ENCODE data around the gene TRIP13.

The TRIP13 gene

DNA sequence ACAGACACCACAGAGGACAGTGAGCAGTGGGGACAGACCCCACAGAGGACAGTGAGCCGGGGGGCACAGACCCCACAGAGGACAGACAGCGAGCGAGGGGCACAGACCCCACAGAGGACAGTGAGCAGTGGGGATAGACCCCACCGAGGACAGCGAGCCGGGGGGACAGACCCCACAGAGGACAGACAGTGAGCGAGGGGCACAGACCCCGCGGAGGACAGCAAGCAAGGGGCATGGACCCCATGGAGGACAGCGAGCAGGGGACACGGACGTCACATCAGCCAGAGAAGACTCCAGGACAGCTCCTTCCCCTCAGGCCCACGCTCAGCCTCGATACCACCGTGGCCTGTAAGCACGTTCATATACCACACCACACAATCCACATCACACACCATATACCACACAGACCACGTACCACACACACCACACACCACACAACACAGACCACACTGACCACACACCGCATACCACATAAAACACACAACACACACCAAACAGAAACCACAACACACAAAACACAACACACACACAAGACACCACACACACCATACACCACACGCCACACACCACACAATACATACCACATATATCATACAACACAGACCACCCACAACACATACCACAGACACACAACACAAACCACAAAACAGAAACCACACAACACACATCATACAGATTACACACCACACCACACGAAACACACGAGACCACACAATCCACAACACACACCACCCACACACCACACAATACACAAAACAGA is 36.7 kb upstream of the TRIP13 start:
- no peak for DNase-seq

DNA sequence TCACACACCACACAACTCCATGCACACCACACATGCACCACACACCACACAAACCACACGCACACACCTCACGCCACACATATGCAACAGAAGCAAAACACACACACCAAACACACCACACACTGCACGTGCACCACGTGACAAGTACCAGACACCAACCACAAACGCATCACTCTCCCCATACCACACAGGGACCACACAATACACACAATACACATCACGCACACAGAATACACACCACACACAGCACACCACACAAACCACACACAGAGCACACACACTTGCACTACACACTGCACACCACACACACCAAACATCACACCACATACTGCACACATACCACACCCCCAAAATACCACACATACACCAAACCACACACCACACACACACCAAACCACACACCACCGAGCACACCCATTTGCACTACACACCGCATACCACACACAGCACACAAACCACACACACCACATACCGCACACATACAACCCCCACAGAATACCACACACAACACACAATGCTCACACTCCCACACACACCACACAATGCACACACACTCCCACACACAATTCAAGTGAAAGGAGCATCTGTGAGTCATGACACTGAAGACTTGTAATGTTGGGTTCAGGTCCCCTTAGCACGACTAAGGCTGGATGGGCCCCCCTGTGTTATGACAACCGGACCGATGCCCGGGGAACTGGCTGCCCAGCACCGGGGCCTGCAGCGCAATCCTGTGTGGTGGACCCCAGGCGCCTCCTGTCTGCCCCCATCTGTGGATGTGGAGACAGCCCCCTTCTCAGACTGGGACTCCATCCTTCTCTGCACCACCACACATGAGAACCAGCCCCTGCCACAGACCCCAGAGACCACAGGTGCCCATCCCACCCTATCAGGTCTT is 35.9 kb upstream of the TRIP13 start:
- no peak for DNase-seq

DNA sequence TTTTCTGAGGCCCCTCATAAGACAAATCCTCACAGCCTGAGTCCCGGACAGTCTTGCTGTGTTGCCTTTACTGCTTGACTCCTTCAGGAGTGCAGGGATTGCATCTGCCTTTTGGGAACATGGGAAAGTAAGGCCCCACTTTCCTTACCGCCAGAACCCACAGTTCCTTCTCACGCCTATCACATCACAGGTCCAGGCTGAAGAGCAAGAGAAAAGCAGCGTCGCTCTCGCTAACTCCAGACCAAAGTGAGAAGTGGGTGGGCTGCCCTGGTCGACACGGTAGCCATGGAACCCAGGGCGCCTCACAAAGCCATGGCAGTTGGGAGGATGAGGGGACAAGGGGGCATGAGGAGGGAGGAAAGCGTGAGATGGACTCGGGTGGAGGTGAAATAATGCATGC is 34.0 kb upstream of the TRIP13 start:
- no peak for DNase-seq

DNA sequence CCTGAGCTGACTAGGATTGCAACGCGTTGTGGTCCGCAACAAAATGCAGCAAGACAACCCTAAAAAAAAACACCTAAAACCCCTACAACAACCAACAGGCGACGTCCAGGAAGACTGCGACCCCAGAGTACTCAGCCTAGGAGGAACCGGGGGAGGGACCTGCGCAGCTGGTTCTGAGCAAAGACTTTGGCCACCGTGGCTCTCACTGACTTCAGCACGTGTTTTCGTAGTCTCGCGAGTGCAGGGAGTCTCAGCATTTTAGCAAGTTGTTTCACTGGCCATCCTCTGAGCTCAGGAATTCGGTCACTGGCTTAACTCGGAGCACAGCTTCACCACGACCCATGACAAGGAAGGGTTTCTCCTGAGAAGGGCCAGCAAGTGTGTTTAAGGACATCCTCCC is 33.3 kb upstream of the TRIP13 start:
- DNase-seq = no peak

DNA sequence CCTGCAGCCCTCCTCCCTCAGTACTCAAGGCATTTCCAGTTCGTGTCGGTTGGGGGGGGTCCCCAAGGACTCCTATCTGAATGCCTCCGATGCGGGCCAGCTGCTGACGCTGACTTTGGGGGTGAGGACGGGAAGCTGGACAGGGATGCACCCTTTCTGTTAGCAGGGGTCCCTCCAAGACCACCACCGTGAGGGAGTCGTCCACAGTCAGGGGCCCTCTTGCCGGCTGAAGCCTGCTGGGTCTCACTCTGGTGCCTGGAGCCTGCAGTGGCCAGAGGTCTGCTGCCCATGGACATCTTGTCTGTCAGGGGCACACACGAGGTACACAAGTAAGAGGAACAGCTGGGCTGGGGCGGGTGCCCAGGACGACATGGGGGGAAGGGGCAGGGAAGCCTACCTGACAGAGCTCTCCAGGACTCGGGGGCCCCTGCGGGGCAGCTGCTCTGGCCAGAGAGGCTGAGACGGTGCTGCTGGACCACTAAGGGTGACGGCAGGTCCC is 32.8 kb upstream of the TRIP13 start:
- no peak for DNase-seq

DNA sequence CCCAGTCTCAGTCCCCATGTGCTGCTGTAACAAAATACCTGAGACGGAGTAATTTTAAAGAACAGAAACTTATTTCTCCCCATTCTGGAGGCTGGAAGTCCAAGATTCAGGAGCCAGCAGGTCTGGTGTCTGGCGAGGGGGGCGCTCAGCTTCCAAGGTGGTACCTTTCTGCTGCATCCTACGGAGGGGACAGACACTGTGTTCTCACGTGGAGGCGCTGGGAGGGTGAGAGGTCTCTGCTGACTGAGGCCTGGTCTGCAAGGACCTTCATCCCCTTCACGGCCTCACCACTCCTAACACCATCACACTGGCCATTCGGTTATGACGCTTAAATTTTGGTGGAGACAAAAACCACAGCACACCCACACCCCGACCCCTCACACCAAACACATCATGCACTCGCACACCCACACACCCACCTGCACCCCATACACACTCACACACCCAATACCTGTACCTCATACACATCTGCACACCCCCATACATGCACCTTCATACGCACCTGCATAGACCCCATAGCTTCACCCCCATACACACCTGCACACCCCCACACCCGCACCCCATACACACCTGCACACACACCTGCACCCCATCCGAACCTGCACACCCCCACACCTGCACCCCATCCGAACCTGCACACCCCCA is 32.1 kb upstream of the TRIP13 start:
- DNase-seq = no peak

DNA sequence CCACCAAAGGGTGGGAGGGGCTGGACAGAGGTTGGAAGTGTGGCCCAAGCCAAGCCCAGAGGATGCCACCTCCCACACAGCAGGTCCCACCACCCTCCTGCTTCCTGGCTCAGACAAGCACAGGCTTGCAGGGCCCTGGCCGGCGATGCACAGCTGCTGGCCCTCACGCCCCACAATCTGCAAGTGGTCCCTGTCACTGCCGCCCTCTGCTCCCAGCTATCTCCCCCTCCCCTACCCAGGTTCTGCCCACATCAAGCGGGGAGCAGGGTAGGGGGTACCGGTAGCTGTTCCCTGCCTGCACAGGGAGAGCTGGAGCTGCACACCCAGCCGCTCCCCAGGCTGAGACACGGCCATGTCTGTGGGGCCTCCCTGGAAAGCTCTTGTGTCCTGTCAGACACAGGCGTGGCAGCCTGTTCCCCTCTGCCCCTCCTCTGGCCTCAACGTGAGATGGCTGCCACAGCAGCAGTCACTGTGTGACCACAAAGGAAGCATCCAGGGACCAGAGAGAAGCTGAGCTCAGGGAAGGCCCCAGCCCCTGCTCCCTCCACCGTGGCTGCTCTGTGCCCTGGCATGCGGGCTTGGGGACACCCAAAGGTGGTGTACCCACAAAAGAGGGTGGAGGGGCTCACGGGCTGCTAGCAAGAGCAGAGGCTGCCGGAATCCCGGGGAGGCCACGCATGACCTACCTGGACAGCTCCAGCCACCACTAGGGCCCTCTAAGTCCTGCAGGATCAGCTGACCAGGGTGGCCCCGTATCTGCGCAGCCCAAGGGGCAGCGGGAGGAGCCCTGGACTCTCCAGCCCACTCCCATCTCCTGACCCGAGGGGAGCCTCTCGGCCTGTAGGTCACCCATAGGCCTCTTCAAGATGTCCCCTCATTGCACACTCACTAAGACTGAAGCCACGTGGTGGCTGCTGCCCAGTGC is 31.0 kb upstream of the TRIP13 start:
- DNase-seq = no peak

DNA sequence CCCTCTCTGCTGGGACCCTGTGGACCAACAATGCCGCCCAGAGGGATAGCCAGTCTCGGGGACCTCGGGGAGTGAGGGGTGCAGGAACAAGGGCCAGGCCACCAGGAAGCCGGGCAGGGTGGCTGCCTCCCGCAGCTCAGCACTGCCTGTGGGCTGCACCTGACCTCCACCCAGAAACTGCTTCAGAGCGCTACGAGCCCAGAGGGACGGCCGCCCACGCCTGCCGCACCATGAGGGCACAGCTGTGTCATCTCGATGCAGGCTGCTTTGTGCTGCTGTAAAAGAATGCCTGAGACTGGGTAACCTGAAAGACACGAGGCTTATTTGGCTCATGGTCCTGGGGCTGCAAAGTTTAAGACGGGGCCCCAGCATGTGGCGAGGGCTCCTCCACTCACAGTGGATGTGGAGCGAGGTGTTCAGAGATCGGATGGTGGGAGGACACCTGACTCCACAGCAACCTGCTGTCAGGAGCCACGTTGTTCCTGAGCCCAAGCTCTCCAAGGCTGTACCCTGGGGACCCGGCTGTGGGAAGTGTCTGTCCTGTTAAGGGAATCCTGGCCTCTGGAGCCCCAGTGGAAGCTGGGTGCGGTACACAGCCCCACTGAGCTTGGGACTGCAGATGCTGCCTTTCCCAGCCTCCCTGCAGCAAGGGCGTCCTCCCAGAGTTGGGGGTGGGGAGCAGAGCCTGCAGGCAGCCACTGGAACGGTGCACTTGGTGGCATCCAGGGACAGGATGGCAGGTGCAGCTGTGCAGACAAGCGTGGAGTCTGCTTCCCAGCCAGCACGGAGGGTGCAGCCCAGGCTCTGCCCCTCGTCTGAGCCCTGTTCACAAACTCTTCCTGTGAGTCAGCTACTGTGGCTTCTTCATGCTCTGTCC is 30.1 kb upstream of the TRIP13 start:
- DNase-seq = no peak

DNA sequence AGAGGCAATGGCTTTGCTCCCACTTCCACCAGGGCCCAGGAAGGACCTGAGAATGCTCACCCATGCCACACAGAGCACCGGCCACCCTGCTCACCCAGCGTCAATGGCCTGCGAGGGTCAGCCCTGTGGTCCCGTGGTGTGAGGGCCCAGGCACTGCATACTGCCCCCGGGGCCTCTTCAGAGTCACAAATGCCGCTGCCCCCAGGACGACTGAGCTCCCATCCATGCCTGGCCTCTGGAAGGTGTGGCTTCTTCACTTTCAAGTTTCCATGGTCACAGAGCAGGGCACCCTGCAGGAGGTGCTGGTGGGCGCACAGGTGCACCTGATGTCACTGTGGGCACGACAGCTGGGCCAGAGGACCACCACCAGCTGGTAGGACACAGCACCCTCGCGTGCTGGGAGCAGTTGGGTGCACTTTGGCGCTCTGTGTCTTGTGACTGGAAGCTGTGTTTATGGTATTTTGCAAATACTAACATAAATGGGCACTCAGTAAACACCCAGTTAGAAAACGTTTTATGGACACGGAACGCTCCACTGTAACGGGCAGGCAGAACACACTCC is 29.4 kb upstream of the TRIP13 start:
- no peak for DNase-seq

DNA sequence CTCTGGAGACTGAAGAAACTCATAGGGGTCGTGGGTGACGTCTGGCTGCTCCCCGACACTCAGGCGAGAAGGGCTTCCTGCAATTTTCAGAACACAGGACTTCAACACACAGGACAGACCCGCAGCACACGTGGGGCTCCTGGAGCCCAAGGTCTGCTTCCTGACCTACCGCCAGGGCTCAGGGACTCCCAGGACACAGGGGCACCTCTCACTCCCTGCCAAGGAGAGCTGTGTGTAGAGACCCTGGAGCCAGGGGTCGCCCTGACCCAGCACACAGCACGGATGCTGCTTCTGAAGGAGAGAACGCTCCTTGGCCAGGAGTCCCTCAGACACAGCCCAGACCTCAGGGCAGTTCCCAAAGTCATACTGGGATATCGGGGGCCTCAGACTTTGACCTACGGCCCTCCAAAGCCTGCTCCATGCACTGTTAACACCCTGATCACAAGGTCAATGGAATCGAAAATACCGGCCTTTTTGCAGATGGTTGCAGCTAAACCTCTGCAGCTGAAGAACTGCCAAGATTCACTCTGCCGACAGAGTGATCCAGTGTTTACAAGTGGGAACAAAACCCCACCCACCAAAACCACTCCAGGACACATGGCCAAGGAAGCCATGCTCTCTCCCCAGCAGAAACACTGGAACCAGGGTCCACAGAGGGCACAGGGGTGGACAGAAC is 28.1 kb upstream of the TRIP13 start:
- no peak for DNase-seq

DNA sequence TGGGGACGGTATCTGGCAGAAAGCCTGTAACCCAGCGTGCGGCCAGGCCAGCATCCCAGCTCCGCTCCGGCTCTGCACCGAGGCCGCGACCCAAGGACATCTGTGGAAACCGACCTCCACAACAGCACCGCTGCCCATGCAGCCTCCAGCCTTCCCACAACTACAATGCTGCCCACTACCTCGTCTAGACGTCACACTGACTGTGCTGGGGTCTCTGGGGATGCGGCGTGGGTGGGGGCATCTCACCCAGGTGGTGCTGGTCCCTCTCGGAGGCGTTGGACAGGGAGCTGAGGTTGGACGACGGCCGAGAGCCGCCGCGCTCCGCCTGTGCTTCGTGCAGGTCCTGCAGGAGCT is 27.5 kb upstream of the TRIP13 start:
- no peak for DNase-seq

DNA sequence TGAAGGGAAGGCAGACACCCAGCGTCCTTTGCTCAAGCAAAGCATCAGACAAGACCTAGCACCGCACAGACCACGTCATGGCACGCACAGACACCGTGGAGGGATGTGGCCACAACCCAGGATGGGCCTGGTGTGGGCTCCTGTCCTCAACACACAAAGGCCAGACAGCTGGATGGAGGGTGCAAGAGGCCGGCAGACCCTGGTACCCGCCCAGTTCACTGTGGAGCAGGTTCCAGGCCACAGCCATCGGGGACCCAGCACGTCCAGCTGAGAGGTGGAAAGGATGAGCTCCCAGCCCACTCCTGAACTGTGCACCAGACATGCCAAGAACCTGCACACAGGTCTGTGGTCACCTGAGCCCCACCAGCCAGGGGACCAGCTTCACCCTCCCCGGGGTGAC is 26.9 kb upstream of the TRIP13 start:
- DNase-seq = no peak

DNA sequence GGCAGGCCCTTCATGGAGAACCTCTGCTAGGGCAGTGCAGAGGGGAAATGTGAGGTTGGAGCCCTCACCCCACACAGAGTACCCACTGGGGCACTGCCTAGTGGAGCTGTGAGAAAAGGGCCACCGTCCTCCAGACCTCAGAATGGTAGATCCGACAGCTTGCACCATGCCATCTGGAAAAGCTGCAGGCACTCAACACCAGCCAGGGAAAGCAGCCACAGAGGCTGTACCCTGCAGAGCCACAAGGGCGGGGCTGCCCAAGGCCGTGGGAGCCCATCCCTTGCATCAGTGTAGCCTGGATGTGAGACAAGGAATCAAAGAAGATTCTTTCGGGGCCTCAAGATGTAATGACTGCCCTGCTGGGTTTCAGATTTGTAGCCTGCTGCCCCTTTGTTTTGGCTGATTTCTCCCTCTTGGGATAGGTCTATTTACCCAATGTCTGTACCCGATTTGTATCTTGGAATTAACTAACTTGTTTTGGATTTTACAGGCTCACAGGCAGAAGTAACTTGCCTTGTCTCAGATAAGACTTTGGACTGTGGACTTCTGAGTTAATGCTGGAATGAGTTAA is 25.3 kb upstream of the TRIP13 start:
- no peak for DNase-seq

DNA sequence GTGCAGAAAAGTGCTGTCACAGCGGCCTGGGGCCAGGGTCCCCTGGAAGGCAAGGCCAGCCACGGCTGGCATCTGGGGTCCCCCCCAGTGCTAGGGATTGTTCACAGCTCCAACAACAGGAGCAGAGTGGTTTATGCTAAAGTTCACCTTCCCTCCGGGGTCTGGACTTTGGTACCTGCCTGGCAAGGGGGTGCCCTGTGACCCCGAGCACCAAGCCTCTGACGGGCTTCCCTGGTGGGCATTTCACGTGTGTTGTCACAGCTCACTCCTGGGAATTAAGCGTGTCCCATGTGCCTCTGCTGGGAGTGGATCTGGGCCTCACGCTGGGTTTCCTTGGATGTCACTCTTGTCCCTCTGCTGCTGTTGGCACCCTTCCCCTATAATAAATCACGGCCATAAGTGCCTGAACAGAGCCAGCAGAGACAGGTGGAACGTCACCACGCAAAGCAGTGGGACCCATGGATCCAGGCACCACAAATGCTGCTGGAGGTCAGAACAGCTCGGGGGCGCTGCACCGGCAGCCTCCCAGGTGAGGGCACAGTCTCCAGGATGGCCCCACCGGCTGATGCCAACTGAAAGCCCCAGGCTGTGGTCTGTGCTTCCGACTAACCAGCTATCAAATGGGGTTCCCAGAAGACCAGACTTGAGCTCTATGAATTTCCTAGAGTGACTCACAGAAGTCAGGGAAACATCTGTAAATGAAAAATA is 24.1 kb upstream of the TRIP13 start:
- no peak for DNase-seq

DNA sequence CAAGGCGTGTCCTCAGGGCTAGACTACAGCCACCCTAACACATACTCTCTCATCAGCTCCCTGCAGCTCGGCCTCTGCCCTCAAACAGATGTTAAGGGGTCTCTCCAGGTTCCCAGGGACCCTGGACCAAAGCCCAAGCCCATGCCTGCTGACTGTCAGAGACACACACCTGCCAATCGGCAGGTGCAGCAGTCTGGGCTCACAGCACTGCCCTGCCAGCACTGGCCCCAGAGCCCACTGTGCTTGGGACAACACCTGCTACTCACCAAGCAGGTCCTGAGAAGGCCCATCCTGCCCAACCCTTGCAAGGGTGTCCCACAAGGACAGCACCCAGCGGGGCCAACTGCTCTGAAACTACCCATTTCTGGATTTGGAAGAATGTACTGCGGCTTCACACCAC is 21.7 kb upstream of the TRIP13 start:
- no peak for DNase-seq

DNA sequence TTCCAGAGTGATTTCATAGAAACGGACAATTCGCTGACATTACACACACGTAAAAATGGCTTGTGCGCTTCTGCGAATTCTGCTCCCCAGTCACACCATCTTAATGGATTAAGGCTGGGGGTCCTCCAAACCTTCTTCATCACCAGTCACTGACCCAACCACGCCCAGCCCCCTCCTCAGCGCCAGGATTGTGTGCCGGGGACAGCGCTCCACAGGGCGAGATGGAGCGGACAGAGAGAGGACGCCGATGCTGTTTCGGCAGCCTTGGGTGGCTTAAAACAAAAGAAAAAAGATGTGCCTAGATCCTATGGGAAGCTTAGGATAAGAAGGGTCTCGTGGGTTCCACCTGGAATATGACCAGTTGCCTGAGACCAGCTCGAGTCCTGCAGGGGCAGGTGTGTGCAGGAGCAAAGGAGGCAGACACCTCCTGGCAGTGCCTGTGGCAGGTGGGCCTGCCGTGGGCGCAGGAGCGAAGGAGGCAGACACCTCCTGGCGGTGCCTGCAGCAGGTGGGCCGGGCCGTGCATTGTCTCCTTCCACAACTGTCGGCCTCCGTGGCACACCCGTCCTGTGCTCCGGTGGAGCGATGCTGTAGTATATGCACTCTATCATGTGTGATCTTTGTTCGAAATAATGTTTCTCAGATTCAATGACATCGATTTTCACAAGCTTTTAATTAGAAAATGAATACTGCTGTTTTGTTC is 20.9 kb upstream of the TRIP13 start:
- no peak for DNase-seq

DNA sequence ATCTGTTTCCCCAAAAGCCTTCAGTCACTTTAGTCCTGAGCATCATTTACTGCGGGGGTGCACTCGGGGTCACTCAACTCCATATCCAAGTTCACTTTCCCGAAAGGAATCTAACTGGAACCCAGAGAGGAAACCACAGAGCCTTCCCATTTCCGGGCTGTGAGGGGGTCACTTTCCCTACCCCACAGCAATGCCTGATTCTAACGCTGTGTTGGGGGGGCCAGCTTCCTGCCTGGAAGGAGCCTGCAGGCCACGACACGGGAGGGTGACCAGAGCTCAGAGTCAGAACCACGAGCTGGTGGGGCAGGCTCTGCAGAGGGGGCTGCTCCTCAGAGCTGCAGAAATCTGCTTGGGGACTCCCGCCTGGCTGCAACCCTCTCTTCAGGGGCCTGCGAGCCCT is 20.4 kb upstream of the TRIP13 start:
- DNase-seq = no peak

DNA sequence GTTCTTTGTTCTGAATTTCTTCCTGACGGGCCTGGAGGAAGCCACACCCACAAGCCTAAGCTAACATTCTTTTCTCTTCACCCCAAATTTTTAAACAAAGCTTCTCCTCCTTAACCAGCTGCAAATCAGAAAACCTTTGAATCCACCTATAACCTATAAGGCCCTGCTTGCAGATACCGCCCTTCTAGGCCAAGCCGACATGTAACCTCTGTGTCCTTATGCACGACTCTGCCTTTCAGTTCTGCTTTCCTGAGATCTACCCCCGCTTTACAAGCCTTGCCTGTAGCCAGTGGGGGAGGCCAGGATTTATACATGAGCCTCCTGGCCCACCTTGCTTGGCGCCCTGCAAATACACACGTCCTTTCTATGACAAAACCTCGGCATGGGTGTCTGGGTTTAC is 19.4 kb upstream of the TRIP13 start:
- no peak for DNase-seq

DNA sequence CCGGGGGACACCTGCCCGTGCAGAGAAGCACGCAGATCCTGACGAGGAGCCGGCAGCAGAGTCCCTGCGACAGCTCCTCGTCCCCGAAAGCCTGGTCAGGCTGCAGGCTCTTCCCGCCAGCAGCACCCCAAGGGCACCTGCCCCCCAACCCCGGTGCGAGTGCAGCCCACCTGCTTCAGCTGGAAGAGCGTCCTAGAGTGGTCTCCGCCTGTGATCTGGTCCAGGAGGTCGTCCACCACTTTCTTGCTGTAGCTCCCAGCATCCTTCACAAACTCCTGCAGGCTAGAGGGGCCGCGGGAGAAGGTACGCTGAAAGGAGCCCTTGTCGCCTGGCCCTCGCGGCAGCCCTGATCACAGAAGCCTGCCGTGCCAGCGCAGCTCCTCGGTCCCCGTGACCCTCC is 16.8 kb upstream of the TRIP13 start:
- DNase-seq = no peak
